ENCODE results near the gene SYT9. TPM values are rescaled to one million over a fixed set of nuclear protein-coding genes. Genes with fewer than 3 reads are reported as not detected.

The SYT9 gene
- total RNA-seq, 1 donor = under 0.01 TPM

- no peak overlapping the region for H3K4me3 ChIP-seq (ENCODE audit: low read depth, low read length)
- no peak for TF ChIP-seq CTCF (IDR thresholded peaks at IDR 0.05; ENCODE audit: insufficient read depth, low read depth, low read length)
- no peak for DNase-seq (ENCODE audit: low read depth)
Measured at GRCh38 chr11:7222619-7223018, 29.1 kb upstream of the SYT9 start.

GRCh38 chr11:7239877-7240276, 11.8 kb upstream of the SYT9 start:
- TF ChIP-seq CTCF (IDR thresholded peaks at IDR 0.05; ENCODE audit: insufficient read depth, low read depth, low read length) = no peak

GRCh38 chr11:7245341-7245740, 6.4 kb upstream of the SYT9 start:
- no peak for TF ChIP-seq CTCF (IDR thresholded peaks at IDR 0.05; ENCODE audit: insufficient read depth, low read depth, low read length)
- DNase-seq (ENCODE audit: low read depth) = no peak
- no peak overlapping the region for H3K4me3 ChIP-seq (ENCODE audit: low read depth, low read length)

More at GRCh38 chr11:7239877-7240276, 11.8 kb upstream of the SYT9 start:
- DNase-seq (ENCODE audit: low read depth) = no peak
- no peak overlapping the region for H3K4me3 ChIP-seq (ENCODE audit: low read depth, low read length)

GRCh38 chr11:7246179-7246578, 5.5 kb upstream of the SYT9 start:
- no peak for DNase-seq (ENCODE audit: low read depth)
- no peak for TF ChIP-seq CTCF (IDR thresholded peaks at IDR 0.05; ENCODE audit: insufficient read depth, low read depth, low read length)
- H3K4me3 ChIP-seq (ENCODE audit: low read depth, low read length) = no peak overlapping the region

- DNase-seq (ENCODE audit: low read depth) = no peak
- no peak for TF ChIP-seq CTCF (IDR thresholded peaks at IDR 0.05; ENCODE audit: insufficient read depth, low read depth, low read length)
- H3K4me3 ChIP-seq (ENCODE audit: low read depth, low read length) = no peak overlapping the region
Measured at GRCh38 chr11:7250166-7250565, 1.5 kb upstream of the SYT9 start.

GRCh38 chr11:7251487-7251835, 243 bp upstream of the SYT9 start:
- H3K4me3 ChIP-seq (ENCODE audit: low read depth, low read length) = peak overlapping the region; percentile 47
- no peak for TF ChIP-seq CTCF (IDR thresholded peaks at IDR 0.05; ENCODE audit: insufficient read depth, low read depth, low read length)
- DNase-seq (ENCODE audit: low read depth) = no peak

GRCh38 chr11:7252683-7253213, 1.0 kb downstream of the SYT9 start:
- H3K4me3 ChIP-seq (ENCODE audit: low read depth, low read length) = no peak overlapping the region
- DNase-seq (ENCODE audit: low read depth) = no peak
- TF ChIP-seq CTCF (IDR thresholded peaks at IDR 0.05; ENCODE audit: insufficient read depth, low read depth, low read length) = no peak

Data from fibroblast of villous mesenchyme (primary cell).